Eye (tissue), 1 donor: ENCODE results near the gene CEP72.
"Not testable (repeated sequence)": the region's sequence is repeated elsewhere in the genome, so short reads cannot be mapped to it uniquely, and the experiment has no call there.

ENCODE experiments used
- DNase-seq: peaks from one replicate; pipeline ENCODE4 v3.0.0-alpha.2; 2015

CEP72 gene

DNA sequence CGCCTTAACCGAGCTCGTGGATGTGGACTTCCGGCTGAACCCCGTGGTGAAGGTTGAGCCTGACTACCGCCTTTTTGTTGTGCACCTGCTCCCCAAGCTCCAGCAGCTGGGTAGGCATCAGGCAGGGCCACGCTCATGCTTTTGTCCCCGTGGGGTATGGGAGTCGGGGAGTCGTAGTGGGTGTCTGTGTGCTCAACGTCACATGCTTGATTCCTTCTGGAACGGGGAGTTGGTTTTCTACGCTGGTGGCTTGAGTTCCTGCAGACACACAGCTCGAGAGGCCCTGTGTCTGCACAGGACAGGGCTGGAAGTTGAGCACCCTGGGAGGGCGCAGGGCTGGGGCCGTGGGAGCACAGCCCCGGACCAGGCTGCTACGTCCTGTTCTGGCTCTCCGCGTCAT is 8.0 kb downstream of the CEP72 start:
- DNase-seq = no peak

GRCh38 chr5:620586-621180 is 8.5 kb downstream of the CEP72 start:
- no peak for DNase-seq

DNA sequence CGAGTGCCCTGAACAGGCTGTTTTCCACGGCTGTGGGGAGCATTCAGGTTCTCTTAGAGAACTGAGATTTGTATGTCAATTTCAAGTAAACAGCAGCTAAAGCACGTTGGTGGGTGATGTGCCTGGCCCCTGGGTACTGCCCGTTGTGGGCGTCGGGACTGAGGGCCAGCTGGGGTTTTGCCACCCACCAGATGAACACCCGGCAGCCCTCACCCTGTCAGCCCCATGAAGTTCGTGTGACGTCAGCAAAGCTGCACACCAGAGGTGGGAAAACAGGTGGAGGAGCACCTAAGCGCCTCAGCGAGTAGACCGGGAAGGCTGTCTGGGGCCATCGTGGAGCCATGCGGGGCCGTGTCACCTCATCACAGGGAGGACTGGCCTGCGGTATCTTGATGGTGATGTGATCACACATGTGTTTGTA is 9.2 kb downstream of the CEP72 start:
- DNase-seq = no peak

GRCh38 chr5:622359-622758 is 10.2 kb downstream of the CEP72 start:
- DNase-seq = no peak

GRCh38 chr5:622946-623522 is 10.9 kb downstream of the CEP72 start:
- DNase-seq = no peak

DNA sequence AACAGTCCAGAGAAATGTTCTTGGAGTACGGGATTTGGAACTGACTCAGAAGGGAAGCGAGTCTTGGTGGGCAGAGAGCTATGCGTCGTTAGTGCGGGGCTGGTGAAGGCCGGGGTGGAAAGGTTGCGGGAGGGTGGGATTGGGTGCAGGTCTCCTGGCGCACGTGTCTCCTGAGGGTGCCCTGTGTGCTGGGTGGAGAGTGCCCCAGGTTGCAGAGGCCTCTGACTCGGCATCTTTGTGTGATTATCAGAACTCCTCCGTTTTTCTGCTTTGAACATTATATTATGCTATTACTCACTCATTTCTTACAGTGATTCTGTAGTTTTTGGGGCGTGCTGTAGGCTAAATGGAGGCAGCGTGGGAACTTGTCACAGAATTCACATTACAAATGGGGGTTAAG is 11.4 kb downstream of the CEP72 start:
- no peak for DNase-seq

- DNase-seq = no peak
Measured at GRCh38 chr5:624118-624950, 12.2 kb downstream of the CEP72 start.

DNA sequence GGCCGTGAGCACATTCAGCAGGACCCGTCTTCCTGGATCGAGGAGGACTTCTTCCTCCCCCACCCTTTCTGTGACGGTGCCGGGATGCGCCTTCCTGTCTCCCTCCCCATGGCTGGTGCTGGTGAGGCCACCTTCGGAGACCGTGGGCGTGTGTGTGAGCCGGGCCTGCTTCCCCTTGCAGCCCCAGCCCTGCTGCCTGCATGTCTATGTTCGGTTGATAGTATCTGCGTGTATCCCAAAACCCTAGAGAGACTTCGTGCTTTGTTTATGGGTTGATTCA is 12.8 kb downstream of the CEP72 start:
- DNase-seq = no peak

DNA sequence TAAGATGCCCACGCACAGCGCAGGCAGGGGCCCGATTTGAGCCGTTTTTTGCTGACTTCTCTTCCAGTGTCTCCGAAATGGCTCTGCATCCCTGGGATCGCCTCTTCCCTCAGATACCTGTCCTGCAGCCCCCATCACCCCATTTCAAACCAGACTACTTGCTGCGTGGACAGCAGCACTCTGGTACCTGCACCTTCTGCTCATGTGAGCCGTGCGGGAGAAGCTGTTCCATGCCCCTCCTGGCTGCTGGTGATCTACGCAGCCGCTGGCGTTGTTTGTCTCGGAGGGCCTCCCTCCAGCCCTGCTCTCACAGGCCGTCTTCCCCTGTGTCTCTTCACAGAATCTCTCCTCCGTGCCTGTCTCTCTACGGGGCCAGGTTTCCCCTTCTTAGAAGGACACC is 13.4 kb downstream of the CEP72 start:
- no peak for DNase-seq

GRCh38 chr5:626850-627249 is 14.7 kb downstream of the CEP72 start:
- no peak for DNase-seq

GRCh38 chr5:627840-628239 is 15.7 kb downstream of the CEP72 start:
- DNase-seq = no peak

DNA sequence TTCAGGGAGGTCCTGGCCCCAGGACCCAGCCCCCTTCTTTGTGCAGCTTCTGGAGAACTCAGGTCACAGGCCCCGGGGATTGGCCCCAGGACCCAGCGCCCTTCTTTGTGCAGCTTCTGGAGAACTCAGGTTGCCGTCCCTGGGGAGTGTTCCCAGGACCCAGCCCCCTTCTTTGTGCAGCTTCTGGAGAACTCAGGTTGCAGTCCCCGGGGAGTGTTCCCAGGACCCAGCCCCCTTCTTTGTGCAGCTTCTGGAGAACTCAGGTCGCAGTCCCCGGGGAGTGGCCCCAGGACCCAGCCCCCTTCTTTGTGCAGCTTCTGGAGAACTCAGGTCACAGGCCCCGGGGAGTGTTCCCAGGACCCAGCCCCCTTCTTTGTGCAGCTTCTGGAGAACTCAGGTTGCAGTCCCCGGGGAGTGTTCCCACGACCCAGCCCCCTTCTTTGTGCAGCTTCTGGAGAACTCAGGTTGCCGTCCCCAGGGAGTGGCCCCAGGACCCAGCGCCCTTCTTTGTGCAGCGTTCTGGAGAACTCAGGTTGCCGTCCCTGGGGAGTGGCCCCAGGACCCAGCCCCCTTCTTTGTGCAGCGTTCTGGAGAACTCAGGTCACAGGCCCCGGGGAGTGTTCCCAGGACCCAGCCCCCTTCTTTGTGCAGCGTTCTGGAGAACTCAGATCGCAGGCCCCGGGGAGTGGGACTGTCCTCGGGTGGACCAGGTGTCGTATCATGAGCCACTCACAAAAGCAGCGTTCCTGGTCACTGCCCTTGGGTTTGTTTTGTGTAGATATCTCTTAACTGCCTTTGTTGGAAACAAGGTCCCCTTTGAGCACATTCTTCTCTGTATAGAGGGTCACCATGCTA is 16.4 kb downstream of the CEP72 start:
- DNase-seq = not testable (repeated sequence)

GRCh38 chr5:633501-633955 is 21.4 kb downstream of the CEP72 start:
- peak; percentile 23 for DNase-seq

DNA sequence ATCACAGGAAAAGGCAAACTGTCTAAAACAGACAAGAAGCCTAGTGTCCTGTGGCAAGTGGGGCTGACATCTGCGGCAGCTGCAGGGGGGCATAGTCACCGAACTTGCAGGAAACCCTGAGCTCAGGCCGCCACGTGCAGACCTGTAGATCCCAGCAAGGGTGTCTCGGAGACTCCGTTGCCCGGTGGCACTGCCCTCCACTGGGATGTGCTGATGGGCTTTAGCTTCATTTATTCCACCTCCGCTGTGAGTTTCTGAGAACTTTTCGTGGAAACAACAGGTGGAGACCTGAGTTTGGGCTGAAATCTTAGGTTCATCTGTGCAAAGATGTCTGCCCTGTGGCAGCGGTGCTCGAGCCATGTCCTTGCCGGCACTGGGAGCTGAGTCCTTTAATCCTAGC is 22.1 kb downstream of the CEP72 start:
- no peak for DNase-seq

DNA sequence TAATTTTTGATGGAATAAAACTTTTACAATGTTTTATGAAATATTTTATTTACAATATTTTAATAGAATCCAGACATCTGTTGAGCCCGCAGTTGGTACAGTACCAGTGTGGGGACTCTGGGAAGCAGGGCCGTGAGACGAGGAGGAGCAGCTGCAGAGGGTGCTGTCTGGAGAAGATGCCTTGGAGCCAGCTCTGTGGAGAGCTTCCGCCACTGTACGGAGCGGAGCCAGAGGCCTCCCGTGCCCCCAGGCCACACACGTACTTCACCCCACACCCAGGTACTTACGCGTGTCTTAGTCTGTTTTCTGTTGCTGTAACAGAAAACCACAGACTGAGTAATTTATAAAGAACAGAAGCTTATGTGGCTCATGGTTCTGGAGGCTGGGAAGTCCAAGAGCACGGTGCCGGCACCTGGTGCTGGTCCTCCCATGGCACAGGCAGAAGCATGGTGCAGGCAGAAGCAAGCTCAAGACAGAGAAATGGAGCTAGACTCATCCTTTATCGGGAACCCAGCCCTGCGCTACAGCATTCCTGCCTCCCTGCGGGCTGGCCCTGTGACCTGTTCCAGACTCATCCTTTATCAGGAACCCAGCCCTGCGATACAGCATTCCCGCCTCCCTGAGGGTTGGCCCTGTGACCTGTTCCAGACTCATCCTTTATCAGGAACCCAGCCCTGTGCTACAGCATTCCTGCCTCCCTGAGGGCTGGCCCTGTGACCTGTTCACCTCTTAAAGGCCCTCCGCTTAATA is 23.3 kb downstream of the CEP72 start:
- DNase-seq = no peak

GRCh38 chr5:636951-637350 is 24.8 kb downstream of the CEP72 start:
- no peak for DNase-seq

- no peak for DNase-seq
Measured at GRCh38 chr5:637581-638450, 25.7 kb downstream of the CEP72 start.

- no peak for DNase-seq
Measured at GRCh38 chr5:638501-639252, 26.5 kb downstream of the CEP72 start.

GRCh38 chr5:639253-639530 is 27.1 kb downstream of the CEP72 start:
- no peak for DNase-seq

DNA sequence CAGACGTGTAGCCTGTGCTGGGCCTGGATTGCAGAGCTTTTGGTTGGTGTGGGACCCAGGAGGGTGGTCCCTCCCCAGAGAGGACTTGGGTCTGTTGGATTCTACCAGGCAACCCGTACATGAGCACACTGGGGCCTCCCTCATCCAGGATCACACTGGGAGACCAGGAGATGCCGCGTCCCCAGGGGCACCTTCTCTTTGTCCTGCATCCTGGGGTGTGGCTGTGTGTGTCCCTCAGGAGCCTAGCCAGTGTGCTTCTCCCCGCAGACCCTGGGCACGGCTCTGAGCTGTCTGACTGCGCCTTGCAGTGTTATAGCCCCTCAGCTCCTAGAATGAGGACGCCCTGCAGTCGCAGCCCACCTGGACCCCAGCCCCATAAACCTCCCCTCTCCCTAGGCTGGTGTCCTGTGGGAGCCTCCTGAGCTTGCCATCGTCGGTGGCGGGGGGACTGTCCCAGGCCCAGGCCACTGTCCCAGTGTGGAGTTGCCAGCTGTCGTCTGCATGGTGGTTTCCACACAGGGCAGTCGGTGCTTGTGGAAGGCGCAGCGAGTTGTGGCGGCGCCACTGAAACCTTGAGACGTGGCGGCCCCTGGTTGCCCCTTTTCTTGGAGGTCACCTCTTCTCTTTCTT is 27.6 kb downstream of the CEP72 start:
- no peak for DNase-seq
